Endodermal cell (in vitro differentiated cells): ENCODE measurements around the gene ARMH1. TPM values are rescaled to one million over a fixed set of nuclear protein-coding genes. Genes with fewer than 3 reads are reported as not detected.
A peak's percentile ranks its signal among the peaks of the same experiment; 100 is the strongest.

ENCODE experiments used
- DNase-seq: peaks from one replicate; pipeline ENCODE4 v3.0.0-alpha.2; 2017
- H3K27ac ChIP-seq: 2 replicates; pipeline ENCODE4 v1.5.1; 2013; ENCODE audit warnings: mild to moderate bottlenecking, low read depth, low read length, moderate library complexity
- H3K27me3 ChIP-seq: 2 replicates; pipeline ENCODE4 v1.6.1; 2013; ENCODE audit warnings: mild to moderate bottlenecking, low read length, moderate library complexity; ENCODE audit not compliant: insufficient read depth, control insufficient read depth, poor library complexity, severe bottlenecking
- H3K36me3 ChIP-seq: 2 replicates; pipeline ENCODE4 v1.7.0; 2013; ENCODE audit warnings: mild to moderate bottlenecking, low read length, moderate library complexity; ENCODE audit not compliant: control insufficient read depth, insufficient read depth
- H3K4me1 ChIP-seq: one replicate; pipeline ENCODE4 v1.7.0; 2013; ENCODE audit warnings: low read length; ENCODE audit not compliant: control insufficient read depth, insufficient read depth
- H3K4me3 ChIP-seq: 2 replicates; pipeline ENCODE4 v1.5.1; 2013; ENCODE audit warnings: mild to moderate bottlenecking, low read length, moderate library complexity
- H3K9ac ChIP-seq: 2 replicates; pipeline ENCODE4 v1.6.1; 2013; ENCODE audit warnings: mild to moderate bottlenecking, low read length, moderate library complexity; ENCODE audit not compliant: poor library complexity, severe bottlenecking; ENCODE audit errors: extremely low read depth
- H3K9me3 ChIP-seq: 2 replicates; pipeline ENCODE4 v1.6.1; 2013; ENCODE audit warnings: mild to moderate bottlenecking, low read length, moderate library complexity; ENCODE audit not compliant: control insufficient read depth
- H3K27ac Mint-ChIP-seq: 2 replicates; pipeline ENCODE4 v1.8.0; 2020; ENCODE audit warnings: mixed read lengths
- H3K27me3 Mint-ChIP-seq: 2 replicates; pipeline ENCODE4 v1.8.0; 2021; ENCODE audit warnings: mild to moderate bottlenecking, mixed read lengths; ENCODE audit not compliant: insufficient read depth
- H3K36me3 Mint-ChIP-seq: 2 replicates; pipeline ENCODE4 v1.8.0; 2020; ENCODE audit warnings: low read depth, mixed read lengths
- H3K4me1 Mint-ChIP-seq: 2 replicates; pipeline ENCODE4 v1.8.0; 2020; ENCODE audit warnings: mixed read lengths
- H3K4me3 Mint-ChIP-seq: 2 replicates; pipeline ENCODE4 v1.8.0; 2020; ENCODE audit warnings: mild to moderate bottlenecking, moderate library complexity, mixed read lengths
- H3K9me3 Mint-ChIP-seq: 2 replicates; pipeline ENCODE4 v1.8.0; 2020; ENCODE audit warnings: mild to moderate bottlenecking, mixed read lengths
- CTCF ChIP-seq: fragments of 200-600 bp; sonication (generic); conservative IDR thresholded peaks from 2 replicates; pipeline ENCODE4 v1.5.0; 2021; ENCODE audit warnings: antibody characterized with exemption, mild to moderate bottlenecking
- WGBS, 2 experiments: methylation state at CpG; one replicate each; pipeline versions ENCODE4 v1.1.5 to v1.1.7; 2013; ENCODE audit warnings: missing lambda C conversion rate in 2 of 2, mixed read lengths in 1 of 2; ENCODE audit not compliant: insufficient coverage in 1 of 2, insufficient read length in 1 of 2; 5-methylcytosine and 5-hydroxymethylcytosine counted together
- total RNA-seq, 2 donors: library from RNA; stranded (reverse); fragmentation: NEBNext Ultra II Directional in 1 of 2; extraction: Animal tissue kit (Norgen Biotek cat#: 25700) in 1 of 2; gene quantifications; 2 replicates in 1 of 2; 3 replicates in 1 of 2; pipeline ENCODE4 v1.2.1, GENCODE V29; 2021

Gene ARMH1
- total RNA-seq, 2 donors from 2014 or later, result 3.9 to 6.3 TPM

GRCh38 chr1:44630116-44630515 is 44.4 kb upstream of the ARMH1 start:
- H3K27me3 Mint-ChIP-seq, result peaks cover 3% of the 10 kb centered on the region
- peaks cover 17% of the 10 kb centered on the region for H3K36me3 Mint-ChIP-seq
- H3K4me1 Mint-ChIP-seq, result peaks cover 20% of the 10 kb centered on the region
- Histone ChIP-seq H3K9ac (no peak overlapping the region), H3K36me3 (peaks cover 20% of the 10 kb centered on the region), H3K4me3 (no peak overlapping the region), H3K27ac (no peak overlapping the region), H3K27me3 (no peaks in the 10 kb centered on the region), H3K9me3 (no peaks in the 10 kb centered on the region), H3K4me1 (peaks cover 6% of the 10 kb centered on the region)
- no peaks in the 10 kb centered on the region for H3K9me3 Mint-ChIP-seq
- WGBS, 2 experiments, result 84 to 92% methylated on average over 2 of the region's 2 CpGs
- no peak overlapping the region for H3K27ac Mint-ChIP-seq
- no peak for TF ChIP-seq CTCF
- no peak overlapping the region for H3K4me3 Mint-ChIP-seq
- no peak for DNase-seq

GRCh38 chr1:44631333-44631646 is 43.2 kb upstream of the ARMH1 start:
- H3K4me1 ChIP-seq, result peaks cover 6% of the 10 kb centered on the region
- peaks cover 31% of the 10 kb centered on the region for H3K36me3 ChIP-seq
- no peaks in the 10 kb centered on the region for H3K27me3 Mint-ChIP-seq
- peak overlapping the region; percentile 82 for H3K4me3 Mint-ChIP-seq
- peaks cover 20% of the 10 kb centered on the region for H3K4me1 Mint-ChIP-seq
- no peaks in the 10 kb centered on the region for H3K27me3 ChIP-seq
- H3K4me3 ChIP-seq, result peak overlapping the region; percentile 94
- peak overlapping the region; percentile 95 for H3K27ac Mint-ChIP-seq
- 35 to 46% methylated on average over 6 to 8 of the region's 8 CpGs for WGBS, 2 experiments
- DNase-seq, result no peak
- no peak for TF ChIP-seq CTCF
- H3K27ac ChIP-seq, result peak overlapping the region; percentile 98
- no peaks in the 10 kb centered on the region for H3K9me3 ChIP-seq
- H3K9ac ChIP-seq, result peak overlapping the region; percentile 92
- no peaks in the 10 kb centered on the region for H3K9me3 Mint-ChIP-seq
- H3K36me3 Mint-ChIP-seq, result peaks cover 28% of the 10 kb centered on the region

- no peaks in the 10 kb centered on the region for H3K9me3 ChIP-seq
- H3K27ac ChIP-seq, result peak overlapping the region; percentile 98
- H3K36me3 ChIP-seq, result peaks cover 37% of the 10 kb centered on the region
- Mint-ChIP-seq H3K4me1 (peaks cover 20% of the 10 kb centered on the region), H3K36me3 (peaks cover 34% of the 10 kb centered on the region), H3K27me3 (no peaks in the 10 kb centered on the region), H3K4me3 (peak overlapping the region; percentile 82), H3K27ac (peak overlapping the region; percentile 98), H3K9me3 (no peaks in the 10 kb centered on the region)
- H3K9ac ChIP-seq, result peak overlapping the region; percentile 92
- peaks cover 6% of the 10 kb centered on the region for H3K4me1 ChIP-seq
- DNase-seq, result peak; percentile 94
- WGBS, 2 experiments, result 0 to 1% methylated on average over 34 to 86 of the region's 88 CpGs
- H3K27me3 ChIP-seq, result no peaks in the 10 kb centered on the region
- no peak for TF ChIP-seq CTCF
- peak overlapping the region; percentile 94 for H3K4me3 ChIP-seq
Observed at GRCh38 chr1:44631647-44632539, 42.6 kb upstream of the ARMH1 start.
